ENCODE measurements around the gene DUS4L. TPM values are rescaled to one million over a fixed set of nuclear protein-coding genes. Genes with fewer than 3 reads are reported as not detected.
"Not testable (repeated sequence)": the region's sequence is repeated elsewhere in the genome, so short reads cannot be mapped to it uniquely, and the experiment has no call there.

DUS4L gene
- total RNA-seq, 2 experiments from 2014 or later = 14.9 to 23.0 TPM

DNA sequence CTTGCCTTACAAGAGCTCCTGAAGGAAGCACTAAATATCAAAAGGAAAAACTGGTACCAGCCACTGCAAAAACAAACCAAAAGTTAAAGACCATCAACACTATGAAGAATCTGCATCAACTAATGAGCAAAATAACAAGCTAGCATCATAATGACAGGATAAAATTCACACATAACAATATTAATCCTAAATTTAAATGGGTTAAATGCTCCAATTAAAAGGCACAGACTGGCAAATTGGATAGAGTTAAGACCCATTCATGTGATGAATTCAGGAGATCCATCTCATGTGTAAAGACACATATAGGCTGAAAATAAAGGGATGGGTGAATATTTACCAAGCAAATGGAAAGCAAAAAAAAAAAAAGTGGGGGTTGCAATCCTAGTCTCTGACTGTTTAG is 29.6 kb upstream of the DUS4L start:
- intact Hi-C loops (cut with micrococcal nuclease; ENCODE audit: unreplicated experiment) = no loop called here
- BruUV-seq (replicated peaks) = no TSS peak
- no peak overlapping the region for H3K4me3 ChIP-seq (ENCODE audit: low read depth, low read length, poor library complexity, severe bottlenecking)
- ChIA-PET POLR2A (no interaction called here), CTCF (ENCODE audit: unreplicated experiment) (no interaction called here)
- no peak for DNase-seq (ENCODE audit: low spot score)
- H3K9me2 ChIP-seq (ENCODE audit: insufficient read depth, low read length) = no peaks in the 10 kb centered on the region
- TF ChIP-seq EZH2phosphoT487 (IDR thresholded peaks at IDR 0.05; ENCODE audit: borderline replicate concordance, low read depth, low read length) = no peak
- TF ChIP-seq, protein P1, sequence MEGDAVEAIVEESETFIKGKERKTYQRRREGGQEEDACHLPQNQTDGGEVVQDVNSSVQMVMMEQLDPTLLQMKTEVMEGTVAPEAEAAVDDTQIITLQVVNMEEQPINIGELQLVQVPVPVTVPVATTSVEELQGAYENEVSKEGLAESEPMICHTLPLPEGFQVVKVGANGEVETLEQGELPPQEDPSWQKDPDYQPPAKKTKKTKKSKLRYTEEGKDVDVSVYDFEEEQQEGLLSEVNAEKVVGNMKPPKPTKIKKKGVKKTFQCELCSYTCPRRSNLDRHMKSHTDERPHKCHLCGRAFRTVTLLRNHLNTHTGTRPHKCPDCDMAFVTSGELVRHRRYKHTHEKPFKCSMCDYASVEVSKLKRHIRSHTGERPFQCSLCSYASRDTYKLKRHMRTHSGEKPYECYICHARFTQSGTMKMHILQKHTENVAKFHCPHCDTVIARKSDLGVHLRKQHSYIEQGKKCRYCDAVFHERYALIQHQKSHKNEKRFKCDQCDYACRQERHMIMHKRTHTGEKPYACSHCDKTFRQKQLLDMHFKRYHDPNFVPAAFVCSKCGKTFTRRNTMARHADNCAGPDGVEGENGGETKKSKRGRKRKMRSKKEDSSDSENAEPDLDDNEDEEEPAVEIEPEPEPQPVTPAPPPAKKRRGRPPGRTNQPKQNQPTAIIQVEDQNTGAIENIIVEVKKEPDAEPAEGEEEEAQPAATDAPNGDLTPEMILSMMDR (conservative IDR thresholded peaks at IDR 0.05; ENCODE audit: low read length) = no peak
- no peaks in the 10 kb centered on the region for H4K20me1 ChIP-seq (ENCODE audit: insufficient read depth, low read length)
- no peaks in the 10 kb centered on the region for H3K4me1 ChIP-seq (ENCODE audit: insufficient read depth, low read length, poor library complexity, severe bottlenecking)
- no peak overlapping the region for H2AFZ ChIP-seq (ENCODE audit: low read length)
- no peaks in the 10 kb centered on the region for H3K79me2 ChIP-seq (ENCODE audit: insufficient read depth, low read depth, low read length)
- H3K4me2 ChIP-seq (ENCODE audit: low read length) = no peak overlapping the region
- no peaks in the 10 kb centered on the region; the same call in 1 of the 2 replicates for H3K9me3 ChIP-seq (ENCODE audit: low read length)
- H3K36me3 ChIP-seq (ENCODE audit: insufficient read depth, low read length) = peaks cover 15% of the 10 kb centered on the region
- H3K27ac ChIP-seq (ENCODE audit: low read depth, low read length, poor library complexity, severe bottlenecking) = no peak overlapping the region

GRCh38 chr7:107537228-107537627 is 26.5 kb upstream of the DUS4L start:
- BruUV-seq (replicated peaks); H3K79me2 ChIP-seq (ENCODE audit: insufficient read depth, low read depth, low read length); intact Hi-C loops (cut with micrococcal nuclease; ENCODE audit: unreplicated experiment); H3K4me3 ChIP-seq (ENCODE audit: low read depth, low read length, poor library complexity, severe bottlenecking); CTCF ChIA-PET (ENCODE audit: unreplicated experiment); H4K20me1 ChIP-seq (ENCODE audit: insufficient read depth, low read length); H3K9me2 ChIP-seq (ENCODE audit: insufficient read depth, low read length); H2AFZ ChIP-seq (ENCODE audit: low read length); H3K9me3 ChIP-seq (ENCODE audit: low read length); H3K4me1 ChIP-seq (ENCODE audit: insufficient read depth, low read length, poor library complexity, severe bottlenecking); H3K4me2 ChIP-seq (ENCODE audit: low read length); H3K27ac ChIP-seq (ENCODE audit: low read depth, low read length, poor library complexity, severe bottlenecking); DNase-seq (ENCODE audit: low spot score): not testable (repeated sequence)
- peaks cover 26% of the 10 kb centered on the region for H3K36me3 ChIP-seq (ENCODE audit: insufficient read depth, low read length)
- POLR2A ChIA-PET = interaction anchor here (1.0 kb wide), 1 partner anchor 61 kb away, joined by 3 read pairs; no protein-coding TSS in a partner anchor

GRCh38 chr7:107538001-107538400 is 25.8 kb upstream of the DUS4L start:
- Histone ChIP-seq H3K9me2 (ENCODE audit: insufficient read depth, low read length) (no peaks in the 10 kb centered on the region), H3K9me3 (ENCODE audit: low read length) (no peaks in the 10 kb centered on the region; the same call in 1 of the 2 replicates), H3K4me3 (ENCODE audit: low read depth, low read length, poor library complexity, severe bottlenecking) (no peak overlapping the region), H3K36me3 (ENCODE audit: insufficient read depth, low read length) (peaks cover 29% of the 10 kb centered on the region), H2AFZ (ENCODE audit: low read length) (no peak overlapping the region), H4K20me1 (ENCODE audit: insufficient read depth, low read length) (no peaks in the 10 kb centered on the region), H3K4me2 (ENCODE audit: low read length) (no peak overlapping the region), H3K4me1 (ENCODE audit: insufficient read depth, low read length, poor library complexity, severe bottlenecking) (no peaks in the 10 kb centered on the region), H3K27ac (ENCODE audit: low read depth, low read length, poor library complexity, severe bottlenecking) (no peak overlapping the region), H3K79me2 (ENCODE audit: insufficient read depth, low read depth, low read length) (no peaks in the 10 kb centered on the region)
- intact Hi-C loops (cut with micrococcal nuclease; ENCODE audit: unreplicated experiment) = no loop called here
- CTCF ChIA-PET (ENCODE audit: unreplicated experiment) = no interaction called here
- BruUV-seq (replicated peaks) = no TSS peak
- no peak for DNase-seq (ENCODE audit: low spot score)
- POLR2A ChIA-PET = interaction anchor here (0.6 to 1.0 kb wide), 3 partner anchors 21 to 404 kb away, joined by 3 to 5 read pairs (median 4); no protein-coding TSS in a partner anchor
- TF ChIP-seq, protein P1 (conservative IDR thresholded peaks at IDR 0.05; ENCODE audit: low read length) = no peak
- TF ChIP-seq EZH2phosphoT487 (IDR thresholded peaks at IDR 0.05; ENCODE audit: borderline replicate concordance, low read depth, low read length) = no peak
